Upper lobe of left lung (tissue), 4 donors: Measurements from ENCODE around the gene EFNB2.

Experiments used
- CTCF ChIP-seq, 6 experiments: fragments of 450-650 bp in 4 of 6; fragments of 200-600 bp in 2 of 6; sonication (generic) in 2 of 6; IDR thresholded peaks; one replicate each; pipeline ENCODE4 v1.5.1; 2016 to 2019; ENCODE audit warnings: antibody characterized with exemption in 6 of 6
- EP300 ChIP-seq, 4 donors: sonication (generic); formaldehyde crosslinking; IDR thresholded peaks; one replicate each; pipeline ENCODE4 v1.5.1; 2017; ENCODE audit warnings: antibody characterized with exemption in 4 of 4, control low read depth in 2 of 4
- POLR2A ChIP-seq, 4 donors: fragments of 450-650 bp; IDR thresholded peaks; one replicate each; pipeline ENCODE4 v1.5.1; 2016 to 2017; ENCODE audit warnings: antibody characterized with exemption in 4 of 4, mild to moderate bottlenecking in 2 of 4
- POLR2AphosphoS5 ChIP-seq, 2 donors: sonication (generic); formaldehyde crosslinking; IDR thresholded peaks; one replicate each; pipeline ENCODE4 v1.5.1; 2017; ENCODE audit warnings: antibody characterized with exemption in 2 of 2

- TF ChIP-seq CTCF (IDR thresholded peaks at IDR 0.05) (no peak), POLR2A (IDR thresholded peaks at IDR 0.05) (no peak), POLR2AphosphoS5 (IDR thresholded peaks at IDR 0.05) (no peak), EP300 (IDR thresholded peaks at IDR 0.05) (no peak)
Observed at GRCh38 chr13:106494936-106495335, 40.5 kb downstream of the EFNB2 start.
